Caco-2 (cell line): ENCODE results near the gene DGKE. TPM values are rescaled to one million over a fixed set of nuclear protein-coding genes. Genes with fewer than 3 reads are reported as not detected.

Experiments
- BruUV-seq: library from RNA; stranded (reverse); fragments of 400-500 nt; replicated peaks from 2 replicates; lab custom pipeline; 2021; lab: Mats Ljungman, UMichigan
- CTCF ChIA-PET: fragments of 300-600 bp; sonication (Branson Sonifier 250); formaldehyde crosslinking; loops from one replicate; lab custom pipeline; 2022; ENCODE audit warnings: antibody characterized with exemption; lab: Charles Lee
- POLR2A ChIA-PET: fragments of 300-600 bp; sonication (Branson Sonifier 250); formaldehyde crosslinking; loops from one replicate; lab custom pipeline; 2022; ENCODE audit warnings: antibody characterized with exemption; lab: Charles Lee
- DNase-seq, 2 experiments: peaks; one replicate each; pipeline versions ENCODE4 v3.0.0 to v3.0.0-alpha.2; 2020 to 2022
- H3K27me3 ChIP-seq: replicated peaks from 2 replicates; pipeline ENCODE4 v1.6.0; 2011; ENCODE audit warnings: low read length; ENCODE audit not compliant: control insufficient read depth, insufficient read depth
- H3K36me3 ChIP-seq: 2 replicates; pipeline ENCODE4 v1.5.1; 2011; ENCODE audit warnings: low read length; ENCODE audit not compliant: control insufficient read depth, insufficient read depth
- H3K4me1 ChIP-seq: fragments of 250-450 bp; sonication (Bioruptor Pico); 2 replicates; pipeline ENCODE4 v1.5.1; 2020; ENCODE audit warnings: mild to moderate bottlenecking
- H3K4me3 ChIP-seq: 2 replicates; pipeline ENCODE4 v1.5.1; 2011; ENCODE audit warnings: low read depth, mild to moderate bottlenecking, control low read depth, low read length
- H3K9me3 ChIP-seq: fragments of 250-450 bp; sonication (Bioruptor Pico); 2 replicates; pipeline ENCODE4 v1.5.1; 2020; ENCODE audit warnings: mild to moderate bottlenecking, moderate library complexity
- H3K27ac Mint-ChIP-seq: one replicate; pipeline ENCODE4 v1.8.0; 2022; ENCODE audit warnings: mixed read lengths; ENCODE audit not compliant: unreplicated experiment
- H3K27me3 Mint-ChIP-seq: one replicate; pipeline ENCODE4 v1.8.0; 2022; ENCODE audit warnings: mixed read lengths; ENCODE audit not compliant: insufficient read depth, unreplicated experiment
- H3K36me3 Mint-ChIP-seq: one replicate; pipeline ENCODE4 v1.8.0; 2022; ENCODE audit warnings: mild to moderate bottlenecking, mixed read lengths; ENCODE audit not compliant: insufficient read depth, unreplicated experiment
- H3K4me1 Mint-ChIP-seq: one replicate; pipeline ENCODE4 v1.8.0; 2022; ENCODE audit warnings: low read depth, mixed read lengths; ENCODE audit not compliant: unreplicated experiment
- H3K4me3 Mint-ChIP-seq: one replicate; pipeline ENCODE4 v1.8.0; 2022; ENCODE audit warnings: mild to moderate bottlenecking, moderate library complexity, mixed read lengths; ENCODE audit not compliant: unreplicated experiment
- H3K9me3 Mint-ChIP-seq: one replicate; pipeline ENCODE4 v1.8.0; 2022; ENCODE audit warnings: mixed read lengths; ENCODE audit not compliant: unreplicated experiment
- CTCF ChIP-seq, 2 experiments: fragments of 200-600 bp in 1 of 2; IDR thresholded peaks; 1 replicate in 1 of 2; 2 replicates in 1 of 2; pipeline versions ENCODE4 v1.5.1 to v1.8.0; 2011 to 2022; ENCODE audit warnings: antibody characterized with exemption in 1 of 2, control low read depth in 1 of 2, inconsistent platforms in 1 of 2, low read depth in 1 of 2, low read length in 1 of 2, mild to moderate bottlenecking in 1 of 2, moderate library complexity in 1 of 2; ENCODE audit not compliant: insufficient read depth in 1 of 2, severe bottlenecking in 1 of 2, unreplicated experiment in 1 of 2
- intact Hi-C: fragments of 100-400 bp; cut with micrococcal nuclease; formaldehyde crosslinking; loops from one replicate; pipeline ENCODE4 v1.10.0; 2022; ENCODE audit not compliant: unreplicated experiment
- total RNA-seq: library from RNA; stranded (reverse); gene quantifications from 2 replicates; pipeline ENCODE4 v1.2.3, GENCODE V29; 2022

DGKE gene
- total RNA-seq, 1 experiment from 2014 or later, result 15.5 TPM

- no peaks in the 10 kb centered on the region for H3K27me3 ChIP-seq
- H3K36me3 ChIP-seq, result no peaks in the 10 kb centered on the region; the same call in 1 of the 2 replicates
- peak overlapping the region; percentile 94 for H3K27ac Mint-ChIP-seq
- no peaks in the 10 kb centered on the region for H3K9me3 Mint-ChIP-seq
- no peak for DNase-seq
- no peaks in the 10 kb centered on the region for H3K27me3 Mint-ChIP-seq
- ChIA-PET POLR2A (interaction anchor here (0.6 to 1.1 kb wide), 17 partner anchors 11 to 1979 kb away, joined by 3 to 11 read pairs (median 4); partner anchors contain the start of genes C17orf67, COIL and DGKE), CTCF (interaction anchor here (1.0 to 1.4 kb wide), 4 partner anchors 13 to 94 kb away, joined by 3 to 13 read pairs (median 4); partner anchors contain the start of gene COIL)
- H3K4me1 ChIP-seq, result peaks cover 28% of the 10 kb centered on the region
- BruUV-seq, result TSS peak; percentile 33
- intact Hi-C loops, result no loop called here
- peak overlapping the region; percentile 90 for H3K4me3 ChIP-seq
- no peaks in the 10 kb centered on the region for H3K9me3 ChIP-seq
- H3K36me3 Mint-ChIP-seq, result peaks cover 26% of the 10 kb centered on the region
- peak overlapping the region; percentile 98 for H3K4me3 Mint-ChIP-seq
- TF ChIP-seq CTCF (IDR thresholded peaks at IDR 0.05; ENCODE audit: insufficient read depth in 1 of 2, low read depth in 1 of 2, low read length in 1 of 2, severe bottlenecking in 1 of 2, unreplicated experiment in 1 of 2), result no peak
- H3K4me1 Mint-ChIP-seq, result peaks cover 36% of the 10 kb centered on the region
Measured at GRCh38 chr17:56913353-56913866, 79.5 kb downstream of the DGKE start.

GRCh38 chr17:56913867-56914580, 80.1 kb downstream of the DGKE start, which contains the start of gene TRIM25:
TRIM25 (minus strand) TSS chr17:56914049; CDS start chr17:56913988, 61 bp downstream.
- peaks cover 22% of the 10 kb centered on the region for H3K36me3 Mint-ChIP-seq
- peak; percentile 86 to 95 for DNase-seq
- H3K9me3 Mint-ChIP-seq, result no peaks in the 10 kb centered on the region
- peaks cover 30% of the 10 kb centered on the region for H3K4me1 Mint-ChIP-seq
- H3K27me3 Mint-ChIP-seq, result no peaks in the 10 kb centered on the region
- Histone ChIP-seq H3K4me1 (peaks cover 25% of the 10 kb centered on the region), H3K27me3 (no peaks in the 10 kb centered on the region), H3K4me3 (peak within 1 kb of the TSS; percentile 90), H3K9me3 (no peaks in the 10 kb centered on the region), H3K36me3 (no peaks in the 10 kb centered on the region; the same call in 1 of the 2 replicates)
- ChIA-PET POLR2A (interaction anchor here (0.5 to 1.1 kb wide), 20 partner anchors 10 to 1980 kb away, joined by 3 to 11 read pairs (median 3); partner anchors contain the start of genes C17orf67, COIL, DGKE and SCPEP1), CTCF (interaction anchor here (0.5 to 1.4 kb wide), 5 partner anchors 12 to 94 kb away, joined by 3 to 13 read pairs (median 4); partner anchors contain the start of gene COIL)
- H3K27ac Mint-ChIP-seq, result peak within 1 kb of the TSS; percentile 94
- intact Hi-C loops, result loop anchor here (1.0 kb wide), 2 partner anchors 80 to 134 kb away; partner anchors contain the start of gene DGKE
- H3K4me3 Mint-ChIP-seq, result peak within 1 kb of the TSS; percentile 98
- TSS peak; percentile 93 for BruUV-seq
- no peak for TF ChIP-seq CTCF (IDR thresholded peaks at IDR 0.05; ENCODE audit: insufficient read depth in 1 of 2, low read depth in 1 of 2, low read length in 1 of 2, severe bottlenecking in 1 of 2, unreplicated experiment in 1 of 2)
